KOPT-K1 (cell line): ENCODE results near the gene SLC5A3.

Experiments used
- H3K27ac ChIP-seq: fragments of 200-600 bp; sonication (generic); 2 replicates; pipeline ENCODE4 v1.5.1; 2016; ENCODE audit warnings: antibody characterized with exemption, mild to moderate bottlenecking, low read depth, low read length; ENCODE audit not compliant: poor library complexity, severe bottlenecking
- H3K36me3 ChIP-seq: fragments of 200-600 bp; sonication (generic); 2 replicates; pipeline ENCODE4 v1.5.1; 2017; ENCODE audit warnings: antibody characterized with exemption, mild to moderate bottlenecking, low read length, moderate library complexity; ENCODE audit not compliant: insufficient read depth
- H3K9me3 ChIP-seq: fragments of 200-600 bp; sonication (generic); 2 replicates; pipeline ENCODE4 v1.5.1; 2017; ENCODE audit warnings: antibody characterized with exemption, low read length, mild to moderate bottlenecking; ENCODE audit not compliant: insufficient read depth, poor library complexity, severe bottlenecking

Gene SLC5A3

GRCh38 chr21:34078915-34079314, 5.5 kb downstream of the SLC5A3 start:
- H3K9me3 ChIP-seq = no peaks in the 10 kb centered on the region
- peaks cover 46% of the 10 kb centered on the region for H3K36me3 ChIP-seq
- peak overlapping the region; percentile 79 for H3K27ac ChIP-seq

GRCh38 chr21:34080710-34081109, 7.3 kb downstream of the SLC5A3 start:
- H3K27ac ChIP-seq = peak overlapping the region; percentile 79
- H3K9me3 ChIP-seq = no peaks in the 10 kb centered on the region
- peaks cover 60% of the 10 kb centered on the region for H3K36me3 ChIP-seq

- peaks cover 80% of the 10 kb centered on the region for H3K36me3 ChIP-seq
- no peaks in the 10 kb centered on the region for H3K9me3 ChIP-seq
- peak overlapping the region; percentile 9 for H3K27ac ChIP-seq
Measured at GRCh38 chr21:34082769-34083168, 9.4 kb downstream of the SLC5A3 start.

- H3K36me3 ChIP-seq = peaks cover 86% of the 10 kb centered on the region
- H3K27ac ChIP-seq = peak overlapping the region; percentile 9
- H3K9me3 ChIP-seq = no peaks in the 10 kb centered on the region
Measured at GRCh38 chr21:34083357-34083756, 10.0 kb downstream of the SLC5A3 start.

- Histone ChIP-seq H3K27ac (no peak overlapping the region), H3K36me3 (peaks cover 96% of the 10 kb centered on the region), H3K9me3 (no peaks in the 10 kb centered on the region)
Measured at GRCh38 chr21:34085129-34085528, 11.8 kb downstream of the SLC5A3 start.

GRCh38 chr21:34086887-34087306, 13.5 kb downstream of the SLC5A3 start:
- Histone ChIP-seq H3K9me3 (no peaks in the 10 kb centered on the region), H3K36me3 (peaks cover 79% of the 10 kb centered on the region), H3K27ac (no peak overlapping the region)

- peaks cover 77% of the 10 kb centered on the region for H3K36me3 ChIP-seq
Measured at GRCh38 chr21:34088752-34089151, 15.4 kb downstream of the SLC5A3 start.

GRCh38 chr21:34091032-34091431, 17.7 kb downstream of the SLC5A3 start:
- H3K9me3 ChIP-seq = no peaks in the 10 kb centered on the region
- peaks cover 78% of the 10 kb centered on the region for H3K36me3 ChIP-seq
- H3K27ac ChIP-seq = peak overlapping the region; percentile 25

More at GRCh38 chr21:34088752-34089151, 15.4 kb downstream of the SLC5A3 start:
- Histone ChIP-seq H3K9me3 (no peaks in the 10 kb centered on the region), H3K27ac (no peak overlapping the region)

GRCh38 chr21:34091607-34092006, 18.2 kb downstream of the SLC5A3 start:
- peaks cover 78% of the 10 kb centered on the region for H3K36me3 ChIP-seq
- no peak overlapping the region for H3K27ac ChIP-seq

GRCh38 chr21:34092262-34092921, 19.0 kb downstream of the SLC5A3 start:
- H3K27ac ChIP-seq = peak overlapping the region; percentile 12
- no peaks in the 10 kb centered on the region for H3K9me3 ChIP-seq
- H3K36me3 ChIP-seq = peaks cover 78% of the 10 kb centered on the region

More at GRCh38 chr21:34091607-34092006, 18.2 kb downstream of the SLC5A3 start:
- H3K9me3 ChIP-seq = no peaks in the 10 kb centered on the region

GRCh38 chr21:34093083-34093482, 19.7 kb downstream of the SLC5A3 start:
- Histone ChIP-seq H3K9me3 (no peaks in the 10 kb centered on the region), H3K27ac (no peak overlapping the region)

GRCh38 chr21:34094949-34095348, 21.6 kb downstream of the SLC5A3 start:
- H3K27ac ChIP-seq = no peak overlapping the region
- peaks cover 79% of the 10 kb centered on the region for H3K36me3 ChIP-seq
- no peaks in the 10 kb centered on the region for H3K9me3 ChIP-seq

More at GRCh38 chr21:34093083-34093482, 19.7 kb downstream of the SLC5A3 start:
- peaks cover 78% of the 10 kb centered on the region for H3K36me3 ChIP-seq

GRCh38 chr21:34097442-34097841, 24.1 kb downstream of the SLC5A3 start:
- H3K36me3 ChIP-seq = peaks cover 98% of the 10 kb centered on the region

GRCh38 chr21:34100337-34100736, 27.0 kb downstream of the SLC5A3 start:
- H3K27ac ChIP-seq = no peak overlapping the region
- H3K36me3 ChIP-seq = peaks cover 92% of the 10 kb centered on the region
- H3K9me3 ChIP-seq = no peaks in the 10 kb centered on the region

More at GRCh38 chr21:34097442-34097841, 24.1 kb downstream of the SLC5A3 start:
- H3K27ac ChIP-seq = no peak overlapping the region
- no peaks in the 10 kb centered on the region for H3K9me3 ChIP-seq

- H3K27ac ChIP-seq = no peak overlapping the region
- H3K36me3 ChIP-seq = peaks cover 88% of the 10 kb centered on the region
- no peaks in the 10 kb centered on the region for H3K9me3 ChIP-seq
Measured at GRCh38 chr21:34100790-34101189, 27.4 kb downstream of the SLC5A3 start.

- no peaks in the 10 kb centered on the region for H3K9me3 ChIP-seq
- H3K36me3 ChIP-seq = peaks cover 65% of the 10 kb centered on the region
- H3K27ac ChIP-seq = no peak overlapping the region
Measured at GRCh38 chr21:34105947-34106541, 32.7 kb downstream of the SLC5A3 start.
